HG03442 (cell line): Measurements from ENCODE around the gene IPO5.

Experiments
- ATAC-seq: cut with Tn5 transposase; IDR thresholded peaks from one replicate; pipeline ENCODE4 v1.9.1; 2021; ENCODE audit warnings: mild to moderate bottlenecking, moderate library complexity; ENCODE audit not compliant: unreplicated experiment

IPO5 gene

GRCh38 chr13:98054301-98054700, 100.8 kb downstream of the IPO5 start:
- ATAC-seq, result no peak

DNA sequence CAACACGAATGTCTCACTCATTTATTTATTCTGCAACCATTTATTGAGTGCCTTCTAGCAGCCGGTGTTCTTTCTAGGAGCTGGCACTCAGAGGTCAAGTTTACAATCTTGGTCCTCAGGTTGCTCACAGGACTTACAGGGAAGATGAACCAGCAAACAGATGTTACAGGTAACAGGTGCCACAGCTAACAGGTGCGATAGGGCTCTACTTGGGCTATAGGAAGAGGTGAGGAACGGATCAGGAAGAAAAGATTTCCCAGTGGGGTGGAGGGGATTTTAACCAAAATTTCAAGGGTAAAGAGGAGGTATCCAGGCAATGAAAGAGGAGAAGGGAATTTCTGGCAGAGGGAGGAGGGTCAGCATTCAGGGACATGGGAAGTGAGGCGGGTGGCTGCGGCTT, 102.1 kb downstream of the IPO5 start:
- no peak for ATAC-seq

DNA sequence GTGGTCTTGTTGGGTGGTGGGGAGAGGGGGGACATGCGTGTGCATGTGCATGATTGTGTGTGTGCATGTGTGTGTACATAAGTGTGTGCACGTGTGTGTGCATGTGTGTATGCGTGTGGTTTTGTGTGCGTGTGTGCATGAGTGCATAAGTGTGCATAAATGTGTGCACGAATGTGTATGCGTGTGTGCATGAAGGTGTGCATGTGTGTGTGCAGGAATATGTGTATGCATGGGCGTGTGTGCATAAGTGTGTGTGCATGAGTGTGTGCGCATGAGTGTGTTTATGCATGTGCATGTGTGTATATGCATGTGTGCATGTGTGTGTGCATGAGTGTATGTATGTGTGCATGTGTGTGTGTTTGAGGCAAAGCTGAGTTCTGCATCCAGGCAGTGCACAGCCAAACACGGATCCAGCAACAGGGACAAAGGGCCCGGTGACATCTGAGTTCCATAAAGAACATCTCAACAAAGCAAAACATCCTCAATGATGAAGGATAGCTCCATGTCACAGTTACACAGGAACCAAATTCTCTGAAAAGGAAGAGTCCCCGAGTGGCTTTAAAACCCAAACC, 103.5 kb downstream of the IPO5 start:
- ATAC-seq, result no peak

GRCh38 chr13:98059276-98059675, 105.8 kb downstream of the IPO5 start:
- no peak for ATAC-seq

- ATAC-seq, result no peak
Observed at GRCh38 chr13:98060282-98060681, 106.8 kb downstream of the IPO5 start.

DNA sequence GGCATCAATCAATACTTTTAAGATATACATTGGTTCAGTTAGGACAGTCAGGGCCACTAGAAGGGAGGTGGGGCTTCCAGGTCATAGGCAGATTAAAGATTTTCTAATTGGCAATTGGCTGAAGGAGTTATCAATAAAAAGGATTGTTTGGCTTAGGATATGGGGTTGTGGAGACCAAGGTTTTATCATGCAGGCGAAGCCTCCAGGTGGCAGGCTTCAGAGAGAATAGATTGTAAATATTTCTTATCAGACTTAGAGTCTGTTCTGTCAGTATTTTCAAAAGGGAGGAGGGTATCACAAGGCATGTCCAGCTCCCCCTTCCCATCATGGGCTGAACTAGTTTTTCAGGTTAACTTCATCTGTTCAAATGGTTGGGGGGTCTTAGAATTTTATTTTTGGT, 112.0 kb downstream of the IPO5 start:
- no peak for ATAC-seq

DNA sequence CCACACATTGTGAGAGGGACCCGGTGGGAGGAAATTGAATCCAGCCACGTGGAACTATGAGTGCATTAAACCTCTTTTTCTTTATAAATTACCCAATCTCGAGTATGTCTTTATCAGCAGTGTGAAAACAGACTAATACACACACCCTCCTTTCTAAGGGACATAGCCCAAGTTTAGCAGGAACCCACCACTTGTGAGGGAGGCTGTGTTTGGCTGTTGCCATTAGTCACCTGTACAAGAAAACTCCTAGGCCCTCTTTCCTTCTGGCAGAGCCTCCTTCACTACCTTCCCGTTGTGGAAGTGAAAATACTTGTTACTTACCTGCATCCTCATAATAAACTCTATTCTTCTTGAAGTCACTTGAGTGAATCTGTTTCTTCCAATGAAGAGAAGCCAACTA, 113.2 kb downstream of the IPO5 start:
- no peak for ATAC-seq

DNA sequence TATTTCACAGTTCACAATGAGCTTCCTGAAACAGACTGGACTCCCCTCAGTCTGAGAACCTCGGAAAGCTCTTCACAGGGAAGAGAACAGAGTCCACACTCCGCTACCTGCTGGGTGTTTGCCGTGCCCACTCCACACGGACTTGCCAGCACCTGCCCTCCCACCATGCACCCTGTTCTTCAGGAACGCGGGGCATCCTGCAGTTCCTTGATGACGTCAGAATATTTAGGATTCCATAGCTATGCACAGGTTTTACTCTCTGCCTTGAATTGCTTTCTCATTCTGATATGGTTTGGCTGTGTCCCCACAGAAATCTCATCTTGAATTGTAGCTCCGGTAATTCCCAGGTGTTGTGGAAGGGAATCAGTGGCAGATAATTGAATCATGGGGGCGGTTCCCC, 115.0 kb downstream of the IPO5 start:
- ATAC-seq, result no peak

GRCh38 chr13:98069985-98070384, 116.5 kb downstream of the IPO5 start:
- no peak for ATAC-seq

GRCh38 chr13:98071316-98071715, 117.8 kb downstream of the IPO5 start:
- ATAC-seq, result no peak

GRCh38 chr13:98072476-98072875, 119.0 kb downstream of the IPO5 start:
- ATAC-seq, result no peak
